ENCODE measurements around the gene MBD3L2B. TPM values are rescaled to one million over a fixed set of nuclear protein-coding genes. Genes with fewer than 3 reads are reported as not detected.

Gene MBD3L2B
- polyA plus RNA-seq, 1 donor (not counting 4 experiments of a cell fraction or from before 2014, with no cell fraction given), result not detected

DNA sequence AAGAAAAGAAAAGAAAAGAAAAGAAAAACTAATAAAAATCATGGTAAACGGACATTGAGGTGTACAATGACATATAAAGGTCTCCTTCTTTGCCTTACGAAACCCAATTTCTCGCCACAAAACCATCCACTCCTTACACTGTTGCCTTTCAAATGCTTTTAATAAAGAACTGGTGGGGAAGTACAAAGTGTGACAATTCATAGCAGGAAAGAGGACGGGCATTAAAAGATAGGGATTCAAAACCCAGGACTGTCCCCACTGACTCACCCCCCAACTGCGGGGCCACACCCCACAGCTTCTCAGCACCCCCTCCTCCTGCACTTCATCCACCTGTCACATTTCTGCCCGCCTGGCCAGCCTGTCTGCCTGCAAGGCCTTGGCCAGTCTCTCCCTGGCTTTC lies 2.4 kb downstream of the MBD3L2B start:
- H3K36me3 ChIP-seq (ENCODE audit: control insufficient read depth in 2 of 2, extremely low read depth in 1 of 2, insufficient read depth in 2 of 2, low read length in 2 of 2), result no peaks in the 10 kb centered on the region
- H3K4me2 ChIP-seq (ENCODE audit: control insufficient read depth, extremely low read depth, insufficient read depth, low read depth, low read length), result no peak overlapping the region
- no peaks in the 10 kb centered on the region for H4K20me1 ChIP-seq (ENCODE audit: control insufficient read depth, extremely low read depth, insufficient read depth, low read length)
- no peak for TF ChIP-seq EZH2 (IDR thresholded peaks at IDR 0.05; ENCODE audit: low read length)
- TF ChIP-seq, protein P1, sequence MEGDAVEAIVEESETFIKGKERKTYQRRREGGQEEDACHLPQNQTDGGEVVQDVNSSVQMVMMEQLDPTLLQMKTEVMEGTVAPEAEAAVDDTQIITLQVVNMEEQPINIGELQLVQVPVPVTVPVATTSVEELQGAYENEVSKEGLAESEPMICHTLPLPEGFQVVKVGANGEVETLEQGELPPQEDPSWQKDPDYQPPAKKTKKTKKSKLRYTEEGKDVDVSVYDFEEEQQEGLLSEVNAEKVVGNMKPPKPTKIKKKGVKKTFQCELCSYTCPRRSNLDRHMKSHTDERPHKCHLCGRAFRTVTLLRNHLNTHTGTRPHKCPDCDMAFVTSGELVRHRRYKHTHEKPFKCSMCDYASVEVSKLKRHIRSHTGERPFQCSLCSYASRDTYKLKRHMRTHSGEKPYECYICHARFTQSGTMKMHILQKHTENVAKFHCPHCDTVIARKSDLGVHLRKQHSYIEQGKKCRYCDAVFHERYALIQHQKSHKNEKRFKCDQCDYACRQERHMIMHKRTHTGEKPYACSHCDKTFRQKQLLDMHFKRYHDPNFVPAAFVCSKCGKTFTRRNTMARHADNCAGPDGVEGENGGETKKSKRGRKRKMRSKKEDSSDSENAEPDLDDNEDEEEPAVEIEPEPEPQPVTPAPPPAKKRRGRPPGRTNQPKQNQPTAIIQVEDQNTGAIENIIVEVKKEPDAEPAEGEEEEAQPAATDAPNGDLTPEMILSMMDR (optimal IDR thresholded peaks at IDR 0.05 in 1 of 3, IDR thresholded peaks at IDR 0.05 in 1 of 3, conservative IDR thresholded peaks at IDR 0.05 in 1 of 3; ENCODE audit: extremely low read depth in 1 of 3, insufficient read depth in 2 of 3, low read length in 3 of 3), result no peak
- dilution Hi-C loops (cut with MboI; ENCODE audit: extremely low pct_ligation_motif_present, low sequenced_read_pairs), result no loop called here
- H3K27me3 ChIP-seq (ENCODE audit: control insufficient read depth, extremely low read depth, insufficient read depth, low read length), result no peaks in the 10 kb centered on the region
- DNase-seq (ENCODE audit: low read depth, low spot score) (no peak), FAIRE-seq (no peak)
- no peak overlapping the region for H3K4me3 ChIP-seq (ENCODE audit: control insufficient read depth in 2 of 3, extremely low read depth in 1 of 3, insufficient read depth in 2 of 3, low read depth in 1 of 3, low read length in 3 of 3)
- no peaks in the 10 kb centered on the region for H3K9me3 ChIP-seq (ENCODE audit: control insufficient read depth, low read depth, low read length)
- H3K4me1 ChIP-seq (ENCODE audit: control insufficient read depth, extremely low read depth, insufficient read depth, low read length), result no peaks in the 10 kb centered on the region
- H3K79me2 ChIP-seq (ENCODE audit: control insufficient read depth, insufficient read depth, low read length), result no peaks in the 10 kb centered on the region
- H3K9me1 ChIP-seq (ENCODE audit: control insufficient read depth, extremely low read depth, insufficient read depth, low read length), result no peaks in the 10 kb centered on the region
- no peak overlapping the region for H3K27ac ChIP-seq (ENCODE audit: control insufficient read depth, insufficient read depth, low read length)
- no peak overlapping the region for H3K9ac ChIP-seq (ENCODE audit: control insufficient read depth, extremely low read depth, insufficient read depth, low read length)
- no peak overlapping the region for H2AFZ ChIP-seq (ENCODE audit: control insufficient read depth, low read length)

DNA sequence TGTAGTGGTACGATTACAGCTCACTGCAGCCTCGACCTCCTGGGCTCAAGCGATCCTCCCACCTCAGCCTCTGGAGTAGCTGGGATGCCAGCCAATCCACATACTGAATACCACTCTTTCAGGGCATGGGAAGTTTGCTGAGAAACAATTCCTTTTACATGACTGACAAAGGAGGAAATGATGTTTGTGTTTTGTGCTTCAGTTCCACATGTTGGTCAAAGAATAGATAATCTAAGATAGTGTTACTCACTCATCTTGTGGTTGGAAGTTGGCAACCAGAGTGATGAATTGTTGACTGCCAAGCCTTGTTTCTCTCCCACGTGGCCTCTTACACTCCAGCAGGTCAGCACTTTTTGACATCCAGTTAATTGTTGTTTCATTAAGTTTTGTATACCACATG lies 7.6 kb downstream of the MBD3L2B start:
- H3K27ac ChIP-seq (ENCODE audit: control insufficient read depth, insufficient read depth, low read length), result no peak overlapping the region
- no peak overlapping the region for H3K4me2 ChIP-seq (ENCODE audit: control insufficient read depth, extremely low read depth, insufficient read depth, low read depth, low read length)
- H3K9me1 ChIP-seq (ENCODE audit: control insufficient read depth, extremely low read depth, insufficient read depth, low read length), result no peaks in the 10 kb centered on the region
- no peak overlapping the region for H2AFZ ChIP-seq (ENCODE audit: control insufficient read depth, low read length)
- peaks cover 1% of the 10 kb centered on the region for H3K9me3 ChIP-seq (ENCODE audit: control insufficient read depth, low read depth, low read length)
- FAIRE-seq, result no peak
- no peak overlapping the region for H3K9ac ChIP-seq (ENCODE audit: control insufficient read depth, extremely low read depth, insufficient read depth, low read length)
- no peaks in the 10 kb centered on the region for H3K27me3 ChIP-seq (ENCODE audit: control insufficient read depth, extremely low read depth, insufficient read depth, low read length)
- no peaks in the 10 kb centered on the region for H3K4me1 ChIP-seq (ENCODE audit: control insufficient read depth, extremely low read depth, insufficient read depth, low read length)
- no peak for DNase-seq (ENCODE audit: low read depth, low spot score)
- dilution Hi-C loops (cut with MboI; ENCODE audit: extremely low pct_ligation_motif_present, low sequenced_read_pairs), result no loop called here
- H3K36me3 ChIP-seq (ENCODE audit: control insufficient read depth in 2 of 2, extremely low read depth in 1 of 2, insufficient read depth in 2 of 2, low read length in 2 of 2), result no peaks in the 10 kb centered on the region
- H4K20me1 ChIP-seq (ENCODE audit: control insufficient read depth, extremely low read depth, insufficient read depth, low read length), result no peaks in the 10 kb centered on the region
- no peaks in the 10 kb centered on the region for H3K79me2 ChIP-seq (ENCODE audit: control insufficient read depth, insufficient read depth, low read length)
- no peak overlapping the region for H3K4me3 ChIP-seq (ENCODE audit: control insufficient read depth in 2 of 3, extremely low read depth in 1 of 3, insufficient read depth in 2 of 3, low read depth in 1 of 3, low read length in 3 of 3)
- no peak for TF ChIP-seq EZH2 (IDR thresholded peaks at IDR 0.05; ENCODE audit: low read length)
- TF ChIP-seq, protein P1 (optimal IDR thresholded peaks at IDR 0.05 in 1 of 3, IDR thresholded peaks at IDR 0.05 in 1 of 3, conservative IDR thresholded peaks at IDR 0.05 in 1 of 3; ENCODE audit: extremely low read depth in 1 of 3, insufficient read depth in 2 of 3, low read length in 3 of 3), result no peak

Measured in keratinocyte (primary cell).